ENCODE results near the gene UTS2R. TPM values are rescaled to one million over a fixed set of nuclear protein-coding genes. Genes with fewer than 3 reads are reported as not detected.

UTS2R gene
- total and polyA plus RNA-seq, 2 of the 4 experiments (the other 2 are of a cell fraction), result not detected

GRCh38 chr17:82365606-82366295 lies 5.8 kb upstream of the UTS2R start:
- Histone ChIP-seq H3K4me2 (ENCODE audit: low read depth, low read length) (no peak overlapping the region), H3K9me1 (ENCODE audit: insufficient read depth, low read length) (no peaks in the 10 kb centered on the region), H4K5ac (ENCODE audit: low read depth, low read length) (no peak overlapping the region), H3K27ac (ENCODE audit: insufficient read depth, low read length) (no peak overlapping the region), H3K79me1 (ENCODE audit: low read depth in 1 of 2, low read length in 2 of 2) (no peaks in the 10 kb centered on the region), H3K23ac (ENCODE audit: low read depth, low read length) (no peak overlapping the region), H3K27me3 (ENCODE audit: control insufficient read depth, insufficient read depth, low read length) (peaks cover 27% of the 10 kb centered on the region), H2AK9ac (replicated peaks; ENCODE audit: low read depth, low read length, poor library complexity) (no peak overlapping the region), H3K4me3 (ENCODE audit: insufficient read depth, low read depth, low read length) (no peak overlapping the region), H3K36me3 (ENCODE audit: control insufficient read depth, insufficient read depth, low read length) (no peaks in the 10 kb centered on the region), H2BK5ac (ENCODE audit: low read depth, low read length, poor library complexity, severe bottlenecking) (no peak overlapping the region), H2BK20ac (ENCODE audit: low read depth, low read length) (no peak overlapping the region), H4K91ac (ENCODE audit: insufficient read depth, low read depth, low read length) (no peak overlapping the region), H3K4me1 (ENCODE audit: control insufficient read depth, insufficient read depth, low read length) (no peaks in the 10 kb centered on the region), H3K9me3 (ENCODE audit: control insufficient read depth, insufficient read depth, low read length) (no peaks in the 10 kb centered on the region), H3K4ac (ENCODE audit: low read depth, low read length) (no peak overlapping the region), H3K9ac (ENCODE audit: low read depth, low read length) (no peak overlapping the region), H2AK5ac (ENCODE audit: low read depth, low read length) (no peak overlapping the region), H3K14ac (replicated peaks; ENCODE audit: low read depth, low read length) (no peak overlapping the region), H4K20me1 (ENCODE audit: insufficient read depth, low read length) (no peaks in the 10 kb centered on the region), H2BK120ac (ENCODE audit: low read depth, low read length) (no peak overlapping the region), H4K8ac (ENCODE audit: low read depth in 2 of 2, low read length in 2 of 2) (no peak overlapping the region), H3K56ac (ENCODE audit: extremely low read depth, insufficient read depth, low read length) (no peak overlapping the region), H2AFZ (replicated peaks; ENCODE audit: low read length, poor library complexity) (no peak overlapping the region), H2BK15ac (ENCODE audit: low read depth, low read length) (no peak overlapping the region), H3K18ac (ENCODE audit: low read depth, low read length) (no peak overlapping the region)
- POLR2A ChIA-PET (ENCODE audit: unreplicated experiment), result no interaction called here
- WGBS, 2 experiments (ENCODE audit: extremely low coverage in 2 of 2, insufficient read length in 1 of 2), result 34% methylated on average over 3 of the region's 6 CpGs; no CpG with 5 or more reads in 1 of the 2 experiments
- in situ Hi-C loops (cut with MboI; ENCODE audit: low sequenced_read_pairs), result no loop called here
- BruUV-seq (replicated peaks), result no TSS peak
- TF ChIP-seq MAZ (IDR thresholded peaks at IDR 0.05; ENCODE audit: borderline replicate concordance, low read depth, low read length) (no peak), CHD1 (IDR thresholded peaks at IDR 0.05; ENCODE audit: low read depth, low read length) (no peak), RCOR1 (IDR thresholded peaks at IDR 0.05; ENCODE audit: insufficient replicate concordance, low read length) (no peak), BHLHE40 (IDR thresholded peaks at IDR 0.05; ENCODE audit: low read depth, low read length) (no peak), MAFK (IDR thresholded peaks at IDR 0.05; ENCODE audit: low read depth, low read length) (no peak), USF2 (IDR thresholded peaks at IDR 0.05; ENCODE audit: low read depth, low read length) (no peak), ELK1 (IDR thresholded peaks at IDR 0.05; ENCODE audit: borderline replicate concordance, low read depth, low read length) (no peak), CTCF (conservative IDR thresholded peaks at IDR 0.05; ENCODE audit: low read depth, low read length) (no peak)
- ATAC-seq (ENCODE audit: low read depth) (no peak), DNase-seq (no peak)
- dilution Hi-C loops (cut with HindIII; ENCODE audit: low sequenced_read_pairs, unreplicated experiment), result no loop called here
- CTCF ChIA-PET, result no interaction called here
- intact Hi-C loops (cut with micrococcal nuclease), result no loop called here

Measured in IMR-90 (cell line).